DND-41 (cell line): Measurements from ENCODE around the gene STARD3.

Source experiments
- CTCF ChIP-seq: IDR thresholded peaks from 2 replicates; pipeline ENCODE4 v1.5.1; 2012; ENCODE audit warnings: borderline replicate concordance, low read length, moderate library complexity, mild to moderate bottlenecking; ENCODE audit not compliant: poor library complexity, severe bottlenecking; ENCODE audit errors: extremely low read depth
- EZH2 ChIP-seq: IDR thresholded peaks from 3 replicates; pipeline ENCODE4 v1.6.1; 2012; ENCODE audit warnings: borderline replicate concordance, low read depth, mild to moderate bottlenecking, moderate library complexity, low read length, inconsistent platforms; ENCODE audit not compliant: severe bottlenecking

GRCh38 chr17:39687101-39687545 is 50.2 kb downstream of the STARD3 start:
- no peak for TF ChIP-seq EZH2
- TF ChIP-seq CTCF, result no peak
